Measurements from ENCODE around the gene ABCC5.
"Not testable (repeated sequence)": the region's sequence is repeated elsewhere in the genome, so short reads cannot be mapped to it uniquely, and the experiment has no call there.

ABCC5 gene

DNA sequence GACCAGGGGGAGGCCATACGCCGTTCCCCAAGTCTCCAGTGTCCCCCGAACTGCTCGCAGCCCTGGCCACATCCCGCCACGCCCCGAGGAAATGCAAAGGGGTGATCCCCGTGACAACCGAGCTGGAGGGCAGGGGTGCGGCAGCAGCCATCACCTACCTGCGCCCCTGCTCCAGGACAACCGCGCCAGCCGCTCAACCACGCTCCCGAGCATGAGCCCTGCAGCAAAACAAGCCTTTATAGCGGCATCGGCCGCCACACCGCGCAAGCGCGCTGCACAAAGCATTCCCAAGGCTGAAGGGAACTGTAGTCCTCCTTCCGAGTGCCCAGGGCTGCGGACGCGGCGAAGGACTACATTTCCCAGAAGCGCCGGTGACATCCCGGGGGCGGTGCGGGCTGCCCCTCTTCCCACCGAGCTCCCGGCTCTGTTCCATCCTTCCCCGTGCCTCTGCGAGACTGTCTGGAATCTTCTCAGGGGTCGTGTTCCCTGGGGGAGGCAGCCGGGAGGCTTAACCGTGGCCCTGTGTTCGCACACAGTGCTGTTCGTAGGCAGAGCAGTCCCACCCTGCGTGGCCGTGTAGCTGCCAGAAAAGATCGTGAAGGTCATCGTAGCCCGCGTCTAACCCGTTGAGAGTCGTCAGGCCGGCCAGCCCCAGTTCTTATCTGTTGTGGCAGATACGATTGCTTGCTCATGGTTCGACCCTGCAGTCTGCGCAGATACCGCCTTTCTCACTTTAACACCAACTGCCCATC, at the start of gene ABCC5:
Gene ABCC5, minus strand, starts transcription at position 213 of the 752 bp plus-strand sequence. CDS start 3,492 bp downstream, outside the sequence.
- in situ Hi-C loops (cut with MboI; ENCODE audit: low sequenced_read_pairs): no loop called here

DNA sequence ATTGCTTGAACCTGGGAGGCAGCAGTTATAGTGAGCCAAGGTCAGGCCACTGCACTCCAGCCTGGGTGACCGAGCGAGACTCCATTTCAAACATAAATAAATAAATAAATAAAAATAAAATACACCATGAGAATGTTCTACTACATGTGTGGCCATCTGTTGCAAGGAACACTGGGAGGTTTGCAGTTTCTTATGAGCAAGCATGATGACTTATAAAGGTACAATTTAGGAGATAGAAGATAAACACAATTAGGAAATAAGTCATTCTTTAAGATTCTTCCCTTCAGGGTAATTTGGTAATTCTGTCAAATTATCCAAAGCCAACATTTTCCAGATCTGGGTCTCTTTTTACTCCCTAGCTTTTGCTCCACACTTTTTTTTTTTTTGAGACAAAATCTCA, 48.5 kb upstream of the ABCC5 start:
- in situ Hi-C loops (cut with MboI; ENCODE audit: low sequenced_read_pairs): no loop called here

DNA sequence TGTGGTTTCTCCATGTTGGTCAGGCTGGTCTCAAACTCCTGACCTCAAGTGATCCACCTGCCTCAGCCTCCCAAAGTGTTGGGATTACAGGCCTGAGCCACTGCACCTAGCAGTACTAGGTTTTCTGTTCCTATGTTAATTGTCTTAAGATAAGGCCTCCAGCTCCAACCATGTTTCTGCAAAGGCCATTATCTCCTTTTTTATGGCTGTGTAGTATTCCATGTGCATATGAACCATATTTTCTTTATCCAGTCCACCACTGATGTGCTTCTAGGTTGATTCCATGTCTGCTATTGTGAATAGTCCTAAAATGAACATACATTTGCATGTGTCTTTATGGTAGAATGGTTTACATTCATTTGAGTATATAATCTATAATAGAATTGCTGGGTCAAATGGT, 45.0 kb upstream of the ABCC5 start:
- in situ Hi-C loops (cut with MboI; ENCODE audit: low sequenced_read_pairs): no loop called here

DNA sequence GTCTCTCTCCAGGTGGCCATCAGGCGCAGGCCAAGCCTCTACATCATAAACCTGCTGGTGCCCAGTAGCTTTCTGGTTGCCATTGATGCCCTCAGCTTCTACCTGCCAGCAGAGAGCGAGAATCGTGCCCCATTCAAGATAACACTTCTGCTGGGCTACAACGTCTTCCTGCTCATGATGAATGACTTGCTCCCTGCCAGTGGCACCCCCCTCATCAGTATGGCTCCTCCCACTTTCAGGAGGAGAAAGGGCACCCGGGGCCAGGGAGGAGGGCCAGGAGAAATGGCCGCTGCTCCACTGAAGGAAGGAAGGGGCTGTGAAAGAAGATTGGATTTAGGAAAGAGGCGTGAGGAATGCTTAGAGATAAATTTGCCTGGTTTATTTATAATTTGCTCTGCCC, 41.7 kb upstream of the ABCC5 start:
- in situ Hi-C loops (cut with MboI; ENCODE audit: low sequenced_read_pairs): no loop called here

DNA sequence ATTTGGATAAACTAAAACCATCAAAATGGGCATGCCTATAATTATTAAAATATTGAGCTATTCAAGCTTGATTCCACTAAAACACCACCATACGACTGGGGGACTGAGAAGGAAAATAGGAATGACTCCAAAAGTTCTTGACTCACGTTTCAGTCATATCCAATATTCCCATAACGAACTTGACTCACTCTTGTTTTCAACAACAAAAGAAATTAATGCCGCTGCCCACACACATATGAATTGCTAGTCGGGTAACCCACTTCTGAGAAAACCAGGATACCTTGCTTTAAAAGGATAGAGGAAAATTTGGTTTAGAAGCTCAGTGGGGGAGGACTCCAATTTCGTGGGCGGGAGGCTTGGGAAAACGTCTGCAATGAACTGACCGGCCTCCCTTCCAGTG, 40.3 kb upstream of the ABCC5 start:
- in situ Hi-C loops (cut with MboI; ENCODE audit: low sequenced_read_pairs): no loop called here

DNA sequence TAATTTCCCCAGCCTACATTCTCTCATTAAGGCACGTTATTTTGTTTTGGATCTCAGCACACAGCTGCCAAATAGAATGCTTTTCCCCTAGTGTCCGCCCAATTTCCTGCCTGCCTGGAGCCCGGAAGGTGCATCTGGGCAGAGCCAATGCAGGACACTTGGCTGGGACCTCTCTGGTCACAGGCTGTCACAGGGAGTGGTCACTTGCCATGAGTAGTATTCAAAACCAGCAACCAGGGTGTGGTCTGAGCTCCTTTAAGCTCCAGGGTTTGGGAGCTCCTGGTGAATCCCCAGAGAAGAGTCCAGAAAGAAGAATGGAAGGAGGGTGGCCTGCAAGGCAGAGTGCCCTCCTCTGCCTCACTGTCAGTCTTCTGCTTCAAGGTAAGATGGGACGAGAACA, 35.1 kb upstream of the ABCC5 start, which contains the start of gene HTR3C:
Gene HTR3C, plus strand, starts transcription at position 281 of the 400 bp plus-strand sequence. Its CDS starts 34 bp downstream, at position 315.
- in situ Hi-C loops (cut with MboI; ENCODE audit: low sequenced_read_pairs): no loop called here

DNA sequence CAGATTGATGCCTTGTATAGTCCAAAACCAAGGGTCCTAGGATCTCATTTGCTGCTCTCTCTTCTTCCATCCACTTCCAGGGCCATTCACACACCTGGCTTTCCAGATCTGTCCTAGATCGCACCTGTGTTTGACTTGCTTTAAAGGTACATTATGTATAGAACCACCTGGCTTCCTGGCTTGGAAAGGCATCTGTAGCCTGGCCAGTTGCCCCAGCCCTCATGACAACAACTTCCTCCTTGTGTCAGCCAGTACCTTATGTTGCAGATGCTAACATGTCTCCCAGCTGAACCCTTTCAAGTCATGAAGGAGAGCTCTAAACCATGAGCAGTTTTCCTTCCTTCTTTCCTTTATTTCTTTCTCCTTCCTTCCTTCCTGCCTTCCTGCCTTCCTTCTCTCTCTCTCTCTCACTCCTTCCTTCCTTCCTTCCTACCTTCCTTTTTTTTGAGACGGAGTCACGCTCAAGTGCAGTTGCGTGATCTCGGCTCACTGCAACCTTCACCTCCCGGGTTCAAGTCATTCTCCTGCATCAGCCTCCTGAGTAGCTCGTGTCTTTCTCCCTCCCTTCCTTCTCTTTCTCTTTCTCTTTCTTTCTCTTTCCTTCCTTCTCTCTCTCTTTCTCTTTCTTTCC, 32.6 kb upstream of the ABCC5 start:
- in situ Hi-C loops (cut with MboI; ENCODE audit: low sequenced_read_pairs): no loop called here

DNA sequence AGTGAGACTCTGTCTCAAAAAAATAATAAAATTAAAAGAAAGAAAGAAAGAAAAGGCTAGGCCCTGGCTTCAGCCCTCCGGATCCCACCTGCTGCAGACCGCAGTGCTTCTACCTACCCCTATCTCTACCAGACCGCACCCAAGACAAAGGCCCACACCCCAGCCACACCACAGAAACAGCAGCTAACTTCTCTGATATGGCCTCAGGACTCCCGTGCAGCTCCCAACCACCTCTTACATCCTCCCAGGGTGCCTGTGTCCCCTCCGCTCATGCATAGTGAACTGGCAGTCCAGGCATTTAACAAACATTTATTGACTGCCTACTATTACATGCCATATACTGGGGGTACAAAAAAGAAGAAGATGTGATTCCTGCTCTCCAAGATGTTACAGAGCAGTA, 28.3 kb upstream of the ABCC5 start:
- in situ Hi-C loops (cut with MboI; ENCODE audit: low sequenced_read_pairs): no loop called here

DNA sequence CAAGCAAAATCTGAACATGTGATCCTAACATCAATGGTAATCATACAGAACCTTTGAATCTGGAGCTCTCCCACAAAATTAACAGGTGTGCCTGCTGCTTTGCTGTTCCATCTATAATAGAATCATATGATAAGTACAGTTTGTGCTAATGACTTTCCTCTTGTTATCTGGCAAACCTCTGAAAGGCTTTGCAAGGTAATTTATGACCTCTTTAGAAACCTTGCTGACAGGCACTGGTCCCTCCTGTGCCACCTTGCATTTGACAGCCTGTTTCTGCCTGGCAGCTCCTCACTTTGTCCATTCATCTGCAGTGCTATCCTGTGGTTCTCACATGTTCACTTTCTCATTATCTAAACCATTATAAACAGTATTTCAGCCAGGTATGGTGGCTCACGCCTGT, 24.9 kb upstream of the ABCC5 start:
- in situ Hi-C loops (cut with MboI; ENCODE audit: low sequenced_read_pairs): no loop called here

DNA sequence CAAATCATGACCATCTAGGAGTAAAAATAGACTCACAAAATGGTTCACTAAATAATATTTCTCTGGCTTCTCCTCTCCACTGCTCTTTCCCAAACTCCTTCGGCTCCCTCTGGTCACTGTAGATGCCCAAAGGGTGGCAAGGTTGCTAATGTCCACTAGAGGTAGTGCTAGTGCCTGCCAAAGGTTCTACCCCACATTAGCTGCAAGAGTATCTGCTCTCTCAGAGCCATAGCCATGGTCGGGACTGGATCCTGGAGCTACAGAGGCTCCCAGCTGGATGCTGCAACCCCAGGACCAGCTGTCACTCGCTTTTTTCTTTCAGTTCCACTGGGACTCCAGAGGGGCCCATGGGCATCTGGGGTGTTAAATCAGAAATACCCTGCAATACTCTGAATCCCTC, 22.3 kb upstream of the ABCC5 start:
- in situ Hi-C loops (cut with MboI; ENCODE audit: low sequenced_read_pairs): no loop called here

DNA sequence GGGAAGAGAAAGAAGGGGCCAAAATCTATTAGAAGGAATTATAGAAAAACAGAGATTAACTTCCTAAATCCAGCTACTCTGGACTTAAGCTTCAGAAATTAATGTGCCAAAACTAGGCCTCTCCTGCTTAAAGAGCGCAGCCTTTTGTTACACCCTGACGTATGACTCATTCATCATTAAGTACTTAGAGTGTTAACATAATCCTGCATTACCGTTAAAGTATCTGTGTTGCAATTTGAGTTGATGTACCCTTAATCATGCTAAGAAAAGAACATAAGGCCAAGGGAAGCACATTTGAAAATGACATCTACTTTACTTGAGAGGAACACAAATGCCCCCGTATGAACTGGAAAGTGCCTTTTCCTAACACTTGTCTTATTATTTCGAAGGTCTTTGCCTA, 21.7 kb upstream of the ABCC5 start:
- in situ Hi-C loops (cut with MboI; ENCODE audit: low sequenced_read_pairs): no loop called here

DNA sequence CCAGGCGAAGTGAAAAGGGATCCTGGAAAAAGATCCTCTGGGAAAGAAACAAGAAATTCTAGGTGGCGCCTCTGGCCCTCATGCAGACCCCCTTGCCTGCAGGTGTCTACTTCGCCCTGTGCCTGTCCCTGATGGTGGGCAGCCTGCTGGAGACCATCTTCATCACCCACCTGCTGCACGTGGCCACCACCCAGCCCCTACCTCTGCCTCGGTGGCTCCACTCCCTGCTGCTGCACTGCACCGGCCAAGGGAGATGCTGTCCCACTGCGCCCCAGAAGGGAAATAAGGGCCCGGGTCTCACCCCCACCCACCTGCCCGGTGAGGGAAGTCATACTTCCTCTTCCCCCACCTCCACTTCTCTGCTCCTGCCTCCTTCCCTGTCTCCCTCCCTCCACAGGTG, 20.6 kb upstream of the ABCC5 start:
- in situ Hi-C loops (cut with MboI; ENCODE audit: low sequenced_read_pairs): not testable (repeated sequence)

DNA sequence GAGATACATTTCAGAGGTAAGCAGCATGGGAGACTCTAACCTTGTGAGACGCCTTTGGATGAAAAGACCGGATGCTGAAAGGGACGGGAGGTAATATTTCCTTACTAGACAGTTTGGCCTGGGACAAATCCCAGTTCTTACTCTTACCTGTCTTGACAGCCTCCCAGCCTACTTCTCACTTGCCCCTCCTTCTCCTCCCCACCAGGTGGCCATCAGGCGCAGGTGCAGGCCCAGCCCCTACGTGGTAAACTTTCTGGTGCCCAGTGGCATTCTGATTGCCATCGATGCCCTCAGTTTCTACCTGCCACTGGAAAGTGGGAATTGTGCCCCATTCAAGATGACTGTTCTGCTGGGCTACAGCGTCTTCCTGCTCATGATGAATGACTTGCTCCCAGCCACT, 20.1 kb upstream of the ABCC5 start:
- in situ Hi-C loops (cut with MboI; ENCODE audit: low sequenced_read_pairs): no loop called here

DNA sequence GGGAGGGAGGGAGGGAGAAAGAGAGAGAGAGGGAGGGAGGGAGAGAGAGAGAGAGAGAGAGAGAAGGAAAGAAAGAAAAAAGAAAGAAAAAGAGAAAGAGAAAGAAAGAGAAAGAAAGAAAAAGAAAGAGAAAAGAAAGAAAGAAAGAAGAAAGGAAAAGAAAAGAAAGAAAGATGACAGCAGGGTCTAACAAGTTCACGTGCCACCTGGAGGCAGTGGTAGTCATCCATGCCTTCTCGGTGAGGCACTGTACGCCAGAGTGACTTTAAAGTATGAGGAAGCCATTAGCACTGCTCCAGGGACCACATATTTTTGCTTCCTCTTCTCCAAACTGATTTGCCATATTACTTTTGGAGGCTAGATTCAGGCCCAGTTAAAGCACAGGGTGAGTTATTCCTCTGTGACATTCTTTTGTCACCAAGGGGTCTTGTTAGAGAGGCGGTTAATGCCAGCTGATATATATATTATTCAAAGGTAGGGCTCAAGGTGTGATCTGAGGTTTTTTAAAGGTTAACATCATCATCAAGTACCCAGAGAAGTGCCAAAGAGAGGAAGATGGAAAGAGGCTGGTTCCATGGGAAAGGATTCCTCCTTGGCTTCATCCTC, 13.6 kb upstream of the ABCC5 start, which contains the start of gene HTR3D:
Gene HTR3D, plus strand, starts transcription at position 556 of the 606 bp plus-strand sequence. Its CDS starts 0 bp downstream, at position 556.
- in situ Hi-C loops (cut with MboI; ENCODE audit: low sequenced_read_pairs): no loop called here

DNA sequence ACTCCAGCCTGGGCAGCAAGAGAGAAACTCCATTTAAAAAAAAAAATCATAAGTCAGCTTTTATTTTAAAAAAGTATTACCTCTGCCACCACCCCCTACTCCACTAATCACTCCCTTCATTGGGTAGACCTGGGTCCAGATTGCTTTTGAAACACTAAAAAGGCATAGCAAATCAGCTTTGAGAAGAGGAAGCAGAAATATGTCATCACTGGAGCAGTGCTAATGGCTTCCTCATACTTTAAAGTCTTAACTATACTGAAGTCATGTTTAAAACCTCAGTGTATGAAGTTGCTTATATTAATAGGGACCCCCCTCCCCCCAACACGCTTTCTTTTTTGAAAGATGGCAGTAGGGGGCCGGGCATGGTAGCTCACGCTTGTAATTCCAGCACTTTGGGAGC, 12.9 kb upstream of the ABCC5 start:
- in situ Hi-C loops (cut with MboI; ENCODE audit: low sequenced_read_pairs): no loop called here

DNA sequence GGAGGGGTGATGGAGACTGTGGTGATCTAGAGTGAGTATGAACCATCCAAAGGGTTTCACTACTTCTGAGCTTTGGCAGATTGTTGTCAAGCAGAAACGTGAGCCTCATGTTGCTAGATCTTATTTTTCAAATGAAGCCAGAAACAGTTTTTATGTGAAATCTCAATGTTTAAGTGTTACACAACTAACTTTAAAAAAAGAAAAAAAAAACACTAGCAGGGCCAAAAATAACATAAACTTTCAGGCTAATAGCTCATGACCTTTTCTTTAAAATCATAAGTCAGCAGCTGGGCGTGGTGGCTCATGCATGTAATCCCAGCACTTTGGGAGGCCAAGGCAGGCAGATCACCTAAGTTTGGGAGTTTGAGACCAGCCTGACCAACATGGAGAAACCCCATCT, 11.8 kb upstream of the ABCC5 start:
- in situ Hi-C loops (cut with MboI; ENCODE audit: low sequenced_read_pairs): no loop called here

DNA sequence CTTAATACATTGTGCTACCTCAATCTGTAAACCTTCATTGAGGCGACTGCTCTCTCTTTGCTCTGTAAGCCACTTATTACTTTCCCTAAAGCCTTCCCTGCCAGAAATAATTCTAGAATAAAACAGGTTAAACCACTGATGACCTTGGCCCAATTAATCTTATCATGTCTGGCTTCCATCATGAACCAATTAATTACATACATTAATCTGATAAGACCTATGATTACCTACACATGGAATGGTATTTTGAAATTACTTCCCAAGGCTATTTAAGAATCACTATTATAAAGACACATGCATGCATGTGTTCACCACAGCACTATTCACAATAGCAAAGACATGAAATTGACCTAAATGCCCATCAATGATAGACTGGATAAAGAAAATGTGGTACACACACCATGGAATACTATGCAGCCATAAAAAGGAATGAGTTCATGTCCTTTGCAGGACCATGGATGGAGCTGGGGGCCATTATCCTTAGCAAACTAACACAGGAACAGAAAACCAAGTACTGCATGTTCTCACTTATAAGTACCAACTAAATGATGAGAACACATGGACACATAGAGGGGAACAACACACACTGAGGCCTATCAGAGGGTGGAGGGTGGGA, 10.7 kb upstream of the ABCC5 start:
- in situ Hi-C loops (cut with MboI; ENCODE audit: low sequenced_read_pairs): not testable (repeated sequence)

DNA sequence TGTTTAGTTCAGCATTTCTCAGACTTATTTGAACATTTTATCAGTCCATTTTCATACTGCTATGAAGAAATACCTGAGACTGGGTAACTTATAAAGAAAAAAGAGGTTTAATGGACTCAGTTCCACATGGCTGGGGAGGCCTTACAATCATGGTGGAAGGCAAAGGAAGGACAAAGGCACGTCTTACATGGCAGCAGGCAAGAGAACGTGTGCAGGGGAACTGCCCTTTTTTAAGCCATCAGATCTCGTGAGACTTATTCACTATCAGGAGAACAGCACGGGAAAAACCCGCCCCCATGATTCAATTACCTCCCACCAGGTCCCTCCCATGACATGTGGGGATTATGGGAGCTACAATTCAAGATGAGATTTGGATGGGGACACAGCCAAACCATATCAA, 7.6 kb upstream of the ABCC5 start:
- in situ Hi-C loops (cut with MboI; ENCODE audit: low sequenced_read_pairs): not testable (repeated sequence)

DNA sequence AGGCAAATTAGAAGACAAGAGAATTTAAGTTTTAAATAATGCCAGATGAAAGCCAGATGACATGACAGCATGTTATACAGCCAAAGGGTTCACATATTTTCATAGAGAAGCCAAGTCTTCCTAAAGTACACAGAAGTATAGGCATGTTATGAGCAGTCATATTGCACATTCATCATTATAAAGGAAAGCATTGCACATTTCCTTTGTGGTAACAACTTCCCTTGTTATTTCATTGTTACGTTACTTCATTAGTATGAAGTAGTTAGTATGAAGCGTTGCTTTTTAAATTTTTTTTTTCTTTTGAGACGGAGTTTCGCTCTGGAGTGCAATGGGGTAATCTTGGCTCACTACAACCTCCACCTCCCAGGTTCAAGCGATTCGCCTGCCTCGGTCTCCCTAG, 4.6 kb upstream of the ABCC5 start:
- in situ Hi-C loops (cut with MboI; ENCODE audit: low sequenced_read_pairs): no loop called here

DNA sequence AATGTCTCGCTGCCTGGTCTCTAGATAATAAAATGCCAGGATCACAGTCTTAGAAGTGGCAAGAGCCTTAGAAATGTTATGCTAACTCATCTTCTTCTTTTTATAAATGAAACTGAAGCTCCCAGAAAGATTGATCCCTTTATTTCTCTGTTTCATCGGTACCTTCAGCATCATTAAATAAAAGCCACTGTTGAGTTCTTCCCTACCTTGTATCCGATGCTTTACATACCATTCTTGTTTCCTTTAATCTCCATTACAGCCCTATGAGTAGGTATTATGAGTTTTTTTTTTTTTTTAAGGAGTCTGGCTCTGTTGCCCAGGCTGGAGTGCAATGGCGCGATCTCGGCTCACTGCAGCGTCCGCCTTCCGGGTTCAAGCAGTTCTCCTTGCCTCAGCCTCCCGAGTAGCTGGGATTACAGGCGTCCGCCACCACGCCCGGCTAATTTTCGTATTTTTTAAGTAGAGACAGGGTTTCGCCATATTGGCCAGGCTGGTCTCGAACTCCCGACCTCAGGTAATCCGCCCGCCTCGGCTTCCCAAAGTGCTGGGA, 815 bp upstream of the ABCC5 start:
- in situ Hi-C loops (cut with MboI; ENCODE audit: low sequenced_read_pairs): no loop called here
